Panc1 (cell line): Measurements from ENCODE around the gene IL10RB. TPM values are rescaled to one million over a fixed set of nuclear protein-coding genes. Genes with fewer than 3 reads are reported as not detected.

ENCODE experiments used
- ATAC-seq: fragments of 200-7000 bp; cut with Tn5 transposase; 2 replicates; pipeline ENCODE4 v1.9.1; 2020; ENCODE audit warnings: mild to moderate bottlenecking, moderate library complexity
- BruUV-seq: library from RNA; stranded (reverse); fragments of 400-500 nt; replicated peaks from 2 replicates; lab custom pipeline; 2021; lab: Mats Ljungman, UMichigan
- CTCF ChIA-PET: fragments of 300-600 bp; sonication (Branson Sonifier 250); formaldehyde crosslinking; loops from one replicate; lab custom pipeline; 2022; ENCODE audit warnings: antibody characterized with exemption; lab: Charles Lee
- POLR2A ChIA-PET: fragments of 300-600 bp; sonication (Branson Sonifier 250); formaldehyde crosslinking; loops from one replicate; lab custom pipeline; 2022; ENCODE audit warnings: antibody characterized with exemption; lab: Charles Lee
- DNase-seq: peaks from one replicate; pipeline ENCODE4 v3.0.0-alpha.2; 2010; ENCODE audit warnings: low read depth, low spot score
- H3K27ac ChIP-seq: 2 replicates; pipeline ENCODE4 v1.5.1; 2011; ENCODE audit warnings: mild to moderate bottlenecking, low read length, inconsistent platforms
- H3K27me3 ChIP-seq: fragments of 200-500 bp; sonication (Bioruptor generic); 2 replicates; pipeline ENCODE4 v1.6.0; 2014; ENCODE audit warnings: low read length, inconsistent platforms; ENCODE audit not compliant: control insufficient read depth, insufficient read depth
- H3K36me3 ChIP-seq: fragments of 200-500 bp; sonication (Bioruptor generic); 2 replicates; pipeline ENCODE4 v1.5.1; 2014; ENCODE audit warnings: inconsistent platforms, mild to moderate bottlenecking, low read length, moderate library complexity; ENCODE audit not compliant: control insufficient read depth, insufficient read depth
- H3K4me1 ChIP-seq: 2 replicates; pipeline ENCODE4 v1.5.1; 2011; ENCODE audit warnings: inconsistent platforms, mild to moderate bottlenecking, low read length, moderate library complexity; ENCODE audit not compliant: control insufficient read depth, insufficient read depth
- H3K4me3 ChIP-seq, 2 experiments: 2 replicates each; pipeline ENCODE4 v1.5.1; 2011 to 2012; ENCODE audit warnings: low read depth in 2 of 2, low read length in 2 of 2, mild to moderate bottlenecking in 2 of 2, inconsistent platforms in 1 of 2, moderate library complexity in 1 of 2
- H3K9me3 ChIP-seq: fragments of 200-500 bp; sonication (Bioruptor generic); 2 replicates; pipeline ENCODE4 v1.5.1; 2014; ENCODE audit warnings: low read depth, mild to moderate bottlenecking, inconsistent platforms, low read length, moderate library complexity; ENCODE audit not compliant: control insufficient read depth, insufficient read depth
- CTCF ChIP-seq: fragments of 450-650 bp; IDR thresholded peaks from 2 replicates; pipeline ENCODE4 v1.5.1; 2017; ENCODE audit warnings: mild to moderate bottlenecking
- POLR2AphosphoS5 ChIP-seq: IDR thresholded peaks from 2 replicates; pipeline ENCODE4 v1.6.1; 2012; ENCODE audit warnings: mild to moderate bottlenecking, low read depth, low read length, moderate library complexity
- REST ChIP-seq, 2 experiments: IDR thresholded peaks; 2 replicates each; pipeline ENCODE4 v1.6.1; 2011 to 2012; ENCODE audit warnings: low read depth in 2 of 2, control low read depth in 1 of 2, low read length in 1 of 2, mild to moderate bottlenecking in 1 of 2, moderate library complexity in 1 of 2; ENCODE audit not compliant: insufficient read depth in 1 of 2
- SIN3A ChIP-seq: IDR thresholded peaks from 2 replicates; pipeline ENCODE4 v1.6.1; 2012; ENCODE audit warnings: low read depth, mild to moderate bottlenecking, low read length, moderate library complexity, borderline replicate concordance; ENCODE audit not compliant: insufficient read depth
- TCF7L2 ChIP-seq: IDR thresholded peaks from 2 replicates; pipeline ENCODE4 v1.6.1; 2011; ENCODE audit warnings: mild to moderate bottlenecking, low read depth, low read length, inconsistent platforms
- in situ Hi-C: cut with HindIII; loops from 2 replicates; pipeline ENCODE4 v1.10.0; 2016; ENCODE audit warnings: low sequenced_read_pairs, low pct_unique_long_range_greater_than_20kb
- intact Hi-C: fragments of 100-400 bp; cut with micrococcal nuclease; formaldehyde crosslinking; loops from one replicate; pipeline ENCODE4 v1.10.0; 2022; ENCODE audit not compliant: unreplicated experiment
- total RNA-seq: library from RNA; stranded (reverse); gene quantifications from one replicate; pipeline ENCODE4 v1.2.1, GENCODE V29; 2021; ENCODE audit not compliant: unreplicated experiment

The IL10RB gene
- total RNA-seq, 1 experiment from 2014 or later = 17.7 TPM

- BruUV-seq = no TSS peak
- ATAC-seq (no peak), DNase-seq (no peak)
- Histone ChIP-seq H3K36me3 (peaks cover 2% of the 10 kb centered on the region; the same call in 1 of the 2 replicates), H3K9me3 (no peaks in the 10 kb centered on the region), H3K4me3 (no peak overlapping the region), H3K27me3 (no peaks in the 10 kb centered on the region), H3K4me1 (no peaks in the 10 kb centered on the region), H3K27ac (no peak overlapping the region)
- intact Hi-C loops = no loop called here
- ChIA-PET POLR2A (no interaction called here), CTCF (no interaction called here)
- TF ChIP-seq REST (IDR thresholded peaks at IDR 0.05; ENCODE audit: insufficient read depth in 1 of 2, low read depth in 2 of 2, low read length in 1 of 2) = no peak
- no peak for TF ChIP-seq POLR2AphosphoS5
- in situ Hi-C loops = no loop called here
These were observed 11.4 kb upstream of the IL10RB start for GRCh38 chr21:33254766-33255165.

GRCh38 chr21:33255404-33255803, 10.8 kb upstream of the IL10RB start:
- ATAC-seq (no peak), DNase-seq (no peak)
- no peak for TF ChIP-seq SIN3A
- TF ChIP-seq POLR2AphosphoS5 = no peak
- TF ChIP-seq TCF7L2 = no peak
- no peak for TF ChIP-seq REST (IDR thresholded peaks at IDR 0.05; ENCODE audit: insufficient read depth in 1 of 2, low read depth in 2 of 2, low read length in 1 of 2)
- no peak for TF ChIP-seq CTCF
- Histone ChIP-seq H3K4me3 (no peak overlapping the region), H3K27me3 (no peaks in the 10 kb centered on the region), H3K4me1 (no peaks in the 10 kb centered on the region), H3K9me3 (no peaks in the 10 kb centered on the region), H3K27ac (no peak overlapping the region), H3K36me3 (peaks cover 2% of the 10 kb centered on the region; the same call in 1 of the 2 replicates)
- BruUV-seq = no TSS peak
- intact Hi-C loops = no loop called here
- in situ Hi-C loops = no loop called here
- CTCF ChIA-PET = no interaction called here
- POLR2A ChIA-PET = no interaction called here
